ENCODE measurements around the gene FPGS.

DNA sequence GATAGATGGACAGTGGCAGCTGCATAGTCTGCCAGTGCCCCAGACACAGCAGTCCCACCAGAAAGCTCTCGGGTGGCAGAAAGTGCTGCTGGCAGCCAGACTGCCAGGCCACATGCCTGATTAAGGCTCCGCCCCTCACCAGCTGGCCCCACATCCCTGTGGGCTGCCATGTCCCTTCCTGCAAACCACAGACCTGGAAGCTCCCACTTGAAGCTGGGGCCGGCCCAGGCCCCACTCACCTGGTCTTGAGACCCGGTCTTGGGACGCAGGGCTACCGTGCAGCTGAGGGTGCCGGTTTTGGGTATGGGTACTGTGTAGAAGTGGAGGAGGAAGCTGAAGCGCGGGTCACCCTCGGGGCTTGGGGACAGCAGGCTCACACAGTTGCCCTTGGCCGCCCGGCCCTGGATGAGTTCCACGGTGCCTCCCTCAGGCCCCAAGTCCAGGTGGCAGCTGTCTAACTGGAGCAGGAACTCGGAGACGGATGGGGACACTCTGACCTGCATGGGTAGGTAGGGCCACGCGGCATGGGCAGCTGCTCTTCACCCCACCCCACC lies 15.3 kb downstream of the FPGS start:
- TF ChIP-seq EP300 (IDR thresholded peaks at IDR 0.05; ENCODE audit: low read depth) (no peak), POLR2AphosphoS5 (IDR thresholded peaks at IDR 0.05) (no peak)
